ENCODE results near the gene SPATA21.

The SPATA21 gene

DNA sequence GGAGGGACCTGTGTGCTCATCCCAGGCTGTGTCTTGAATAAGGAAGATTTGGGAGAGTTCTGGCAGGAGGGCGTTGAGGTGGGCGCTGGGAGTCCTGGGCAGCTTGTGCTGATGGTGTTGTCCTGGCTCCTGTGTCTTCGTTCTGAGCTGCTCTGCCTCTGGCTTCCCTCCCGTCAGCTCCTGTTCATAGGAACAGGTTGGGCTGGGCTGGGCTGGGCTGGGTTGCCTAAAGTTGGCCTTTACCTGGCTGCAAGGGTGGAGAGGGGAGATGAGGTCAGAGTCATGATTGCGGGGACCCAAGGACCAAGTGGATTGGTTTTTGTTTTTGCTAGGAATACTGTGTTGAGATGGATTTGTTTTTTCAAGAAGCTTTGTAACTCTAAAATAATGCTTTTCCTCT is 12.4 kb upstream of the SPATA21 start:
- WGBS, result 95% methylated on average over 5 of the region's 5 CpGs
- Histone ChIP-seq H3K9me3 (ENCODE audit: insufficient read depth, low read depth, low read length) (no peaks in the 10 kb centered on the region), H3K27me3 (ENCODE audit: insufficient read depth, low read length) (no peaks in the 10 kb centered on the region), H3K4me3 (ENCODE audit: low read length) (no peak overlapping the region), H3K4me1 (ENCODE audit: insufficient read depth, low read length) (no peaks in the 10 kb centered on the region), H3K9ac (ENCODE audit: low read depth, low read length) (no peak overlapping the region), H3K27ac (ENCODE audit: low read depth, low read length) (no peak overlapping the region), H3K36me3 (ENCODE audit: insufficient read depth, low read length) (peaks cover 75% of the 10 kb centered on the region)

DNA sequence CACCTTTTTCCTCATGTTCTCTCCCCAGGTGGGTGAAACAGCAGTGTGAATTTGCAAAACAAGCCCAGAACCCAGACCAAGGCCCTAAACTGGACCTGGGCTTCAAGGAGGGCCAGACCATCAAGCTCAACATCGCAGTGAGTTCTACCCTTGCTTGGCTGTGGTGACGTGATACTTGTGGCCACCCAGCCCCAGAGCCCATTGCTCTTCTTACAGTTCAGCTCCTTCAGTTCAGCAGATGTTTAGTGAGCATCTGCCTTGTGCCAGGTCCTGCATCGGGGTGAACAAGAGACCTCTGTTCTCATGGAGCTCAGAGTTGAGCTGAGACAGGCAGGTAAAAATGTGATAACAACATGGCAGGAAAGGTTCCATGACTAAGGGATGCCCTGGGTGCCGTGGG is 11.8 kb upstream of the SPATA21 start:
- Histone ChIP-seq H3K27me3 (ENCODE audit: insufficient read depth, low read length) (no peaks in the 10 kb centered on the region), H3K27ac (ENCODE audit: low read depth, low read length) (no peak overlapping the region), H3K4me3 (ENCODE audit: low read length) (no peak overlapping the region), H3K9me3 (ENCODE audit: insufficient read depth, low read depth, low read length) (no peaks in the 10 kb centered on the region), H3K9ac (ENCODE audit: low read depth, low read length) (no peak overlapping the region), H3K36me3 (ENCODE audit: insufficient read depth, low read length) (peaks cover 79% of the 10 kb centered on the region), H3K4me1 (ENCODE audit: insufficient read depth, low read length) (no peaks in the 10 kb centered on the region)
- WGBS, result 95% methylated on average over 4 of the region's 4 CpGs

DNA sequence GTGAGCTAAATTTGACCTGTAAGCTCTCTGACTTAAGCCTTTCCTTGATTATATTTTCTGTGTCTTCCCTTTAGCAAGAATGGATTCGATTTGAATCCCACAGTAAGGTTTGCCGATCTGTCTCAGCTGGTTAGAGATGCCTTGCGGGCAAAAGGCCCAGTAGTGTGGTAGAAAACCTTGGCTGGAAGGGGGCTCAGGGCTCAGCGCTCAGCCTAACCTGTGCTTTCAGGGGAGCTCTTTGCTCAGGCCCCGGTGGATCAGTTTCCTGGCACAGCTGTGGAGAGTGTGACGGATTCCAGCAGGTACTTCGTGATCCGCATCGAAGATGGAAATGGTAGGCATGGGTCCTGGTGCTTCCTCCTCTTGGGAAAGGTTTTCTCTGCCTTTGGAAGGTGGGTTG is 10.4 kb upstream of the SPATA21 start:
- H3K9ac ChIP-seq (ENCODE audit: low read depth, low read length), result no peak overlapping the region
- no peak overlapping the region for H3K27ac ChIP-seq (ENCODE audit: low read depth, low read length)
- H3K27me3 ChIP-seq (ENCODE audit: insufficient read depth, low read length), result no peaks in the 10 kb centered on the region
- peaks cover 84% of the 10 kb centered on the region for H3K36me3 ChIP-seq (ENCODE audit: insufficient read depth, low read length)
- H3K4me3 ChIP-seq (ENCODE audit: low read length), result no peak overlapping the region
- WGBS, result 97% methylated on average over 9 of the region's 9 CpGs
- H3K9me3 ChIP-seq (ENCODE audit: insufficient read depth, low read depth, low read length), result no peaks in the 10 kb centered on the region
- no peaks in the 10 kb centered on the region for H3K4me1 ChIP-seq (ENCODE audit: insufficient read depth, low read length)

GRCh38 chr1:16446116-16446515 is 8.9 kb upstream of the SPATA21 start:
- peaks cover 71% of the 10 kb centered on the region for H3K36me3 ChIP-seq (ENCODE audit: insufficient read depth, low read length)
- H3K4me1 ChIP-seq (ENCODE audit: insufficient read depth, low read length), result no peaks in the 10 kb centered on the region
- H3K4me3 ChIP-seq (ENCODE audit: low read length), result no peak overlapping the region
- no peak overlapping the region for H3K9ac ChIP-seq (ENCODE audit: low read depth, low read length)
- no peaks in the 10 kb centered on the region for H3K9me3 ChIP-seq (ENCODE audit: insufficient read depth, low read depth, low read length)
- WGBS, result 96% methylated on average over 10 of the region's 10 CpGs
- H3K27ac ChIP-seq (ENCODE audit: low read depth, low read length), result no peak overlapping the region
- H3K27me3 ChIP-seq (ENCODE audit: insufficient read depth, low read length), result 0 out of 2 replicates have a peak, but pooled peaks cover 4% of the 10 kb centered on the region

DNA sequence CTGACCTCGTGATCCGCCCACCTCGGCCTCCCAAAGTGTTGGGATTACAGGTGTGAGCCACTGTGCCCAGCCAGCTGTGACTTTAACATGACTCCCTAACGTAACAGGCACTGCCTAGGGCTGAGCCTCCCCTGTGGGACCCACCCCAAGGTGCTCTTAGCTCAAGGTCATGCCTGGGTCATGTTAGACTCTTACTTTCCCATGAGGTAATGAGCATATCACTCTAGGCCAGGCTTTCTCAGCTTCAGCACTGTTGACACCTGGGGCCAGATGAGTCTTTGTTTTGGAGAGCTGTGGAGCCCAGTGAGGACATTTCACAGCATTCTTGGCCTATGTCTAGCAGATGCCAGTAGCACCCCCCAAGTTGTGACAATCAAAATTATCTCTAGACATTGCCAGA is 7.8 kb upstream of the SPATA21 start:
- H3K9ac ChIP-seq (ENCODE audit: low read depth, low read length), result no peak overlapping the region
- WGBS, result 93% methylated on average over 4 of the region's 4 CpGs
- peaks cover 60% of the 10 kb centered on the region for H3K36me3 ChIP-seq (ENCODE audit: insufficient read depth, low read length)
- no peaks in the 10 kb centered on the region for H3K9me3 ChIP-seq (ENCODE audit: insufficient read depth, low read depth, low read length)
- H3K27ac ChIP-seq (ENCODE audit: low read depth, low read length), result no peak overlapping the region
- 0 out of 2 replicates have a peak, but pooled peaks cover 4% of the 10 kb centered on the region for H3K27me3 ChIP-seq (ENCODE audit: insufficient read depth, low read length)
- H3K4me3 ChIP-seq (ENCODE audit: low read length), result no peak overlapping the region
- H3K4me1 ChIP-seq (ENCODE audit: insufficient read depth, low read length), result no peaks in the 10 kb centered on the region

GRCh38 chr1:16443975-16444770 is 6.9 kb upstream of the SPATA21 start:
- Histone ChIP-seq H3K4me3 (ENCODE audit: low read length) (no peak overlapping the region), H3K27ac (ENCODE audit: low read depth, low read length) (no peak overlapping the region)
- 93% methylated on average over 14 of the region's 14 CpGs for WGBS

DNA sequence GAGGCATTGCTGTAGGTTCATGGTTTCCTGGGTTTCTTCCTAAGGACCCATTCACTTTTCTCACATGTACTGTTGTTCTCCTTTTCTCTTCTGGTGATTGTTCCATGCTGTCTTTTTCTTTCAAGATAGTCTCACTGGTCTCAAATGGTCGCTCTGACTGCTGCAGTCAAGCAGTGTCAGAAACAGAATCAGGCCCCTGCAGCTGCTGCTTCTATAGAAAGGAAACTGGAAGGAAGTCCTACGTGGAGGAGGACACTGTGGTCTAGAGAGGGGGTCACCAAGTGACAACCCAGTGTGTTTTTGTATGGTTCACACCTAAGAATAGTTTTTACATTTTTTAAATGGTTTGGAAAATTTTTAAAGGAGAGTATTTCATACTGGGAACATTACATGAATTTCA is 5.7 kb upstream of the SPATA21 start:
- H3K36me3 ChIP-seq (ENCODE audit: insufficient read depth, low read length), result peaks cover 39% of the 10 kb centered on the region
- H3K27ac ChIP-seq (ENCODE audit: low read depth, low read length), result no peak overlapping the region
- no peaks in the 10 kb centered on the region for H3K9me3 ChIP-seq (ENCODE audit: insufficient read depth, low read depth, low read length)
- H3K27me3 ChIP-seq (ENCODE audit: insufficient read depth, low read length), result 0 out of 2 replicates have a peak, but pooled peaks cover 4% of the 10 kb centered on the region
- H3K9ac ChIP-seq (ENCODE audit: low read depth, low read length), result no peak overlapping the region
- no peak overlapping the region for H3K4me3 ChIP-seq (ENCODE audit: low read length)
- 89% methylated on average over 2 of the region's 2 CpGs for WGBS
- no peaks in the 10 kb centered on the region for H3K4me1 ChIP-seq (ENCODE audit: insufficient read depth, low read length)

More at GRCh38 chr1:16443975-16444770, 6.9 kb upstream of the SPATA21 start:
- peaks cover 51% of the 10 kb centered on the region for H3K36me3 ChIP-seq (ENCODE audit: insufficient read depth, low read length)
- no peak overlapping the region for H3K9ac ChIP-seq (ENCODE audit: low read depth, low read length)
- no peaks in the 10 kb centered on the region for H3K9me3 ChIP-seq (ENCODE audit: insufficient read depth, low read depth, low read length)
- 0 out of 2 replicates have a peak, but pooled peaks cover 4% of the 10 kb centered on the region for H3K27me3 ChIP-seq (ENCODE audit: insufficient read depth, low read length)
- no peaks in the 10 kb centered on the region for H3K4me1 ChIP-seq (ENCODE audit: insufficient read depth, low read length)

DNA sequence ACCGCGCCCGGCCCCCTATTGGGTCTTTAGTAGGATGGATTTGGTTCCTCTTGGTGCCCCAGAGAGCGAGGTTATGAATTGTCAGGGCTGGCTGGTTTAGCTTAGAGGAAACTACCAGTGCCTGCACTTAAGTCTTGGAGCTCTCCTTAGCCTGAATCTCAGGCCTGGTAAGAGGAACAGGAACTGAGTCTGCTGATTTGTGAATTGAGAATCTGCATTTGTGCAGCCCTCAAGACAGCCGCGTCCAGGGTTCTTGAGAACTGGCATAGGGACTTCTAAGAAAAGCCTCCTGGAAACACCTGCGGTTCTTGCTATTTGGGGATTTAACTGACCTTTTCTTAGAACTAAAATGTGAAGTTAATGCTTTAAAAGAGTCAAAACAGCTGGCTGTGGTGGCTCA is 5.0 kb upstream of the SPATA21 start:
- H3K4me1 ChIP-seq (ENCODE audit: insufficient read depth, low read length), result no peaks in the 10 kb centered on the region
- H3K27ac ChIP-seq (ENCODE audit: low read depth, low read length), result no peak overlapping the region
- H3K36me3 ChIP-seq (ENCODE audit: insufficient read depth, low read length), result peaks cover 33% of the 10 kb centered on the region
- H3K4me3 ChIP-seq (ENCODE audit: low read length), result no peak overlapping the region
- 0 out of 2 replicates have a peak, but pooled peaks cover 4% of the 10 kb centered on the region for H3K27me3 ChIP-seq (ENCODE audit: insufficient read depth, low read length)
- 93% methylated on average over 7 of the region's 7 CpGs for WGBS
- H3K9ac ChIP-seq (ENCODE audit: low read depth, low read length), result no peak overlapping the region
- no peaks in the 10 kb centered on the region for H3K9me3 ChIP-seq (ENCODE audit: insufficient read depth, low read depth, low read length)

DNA sequence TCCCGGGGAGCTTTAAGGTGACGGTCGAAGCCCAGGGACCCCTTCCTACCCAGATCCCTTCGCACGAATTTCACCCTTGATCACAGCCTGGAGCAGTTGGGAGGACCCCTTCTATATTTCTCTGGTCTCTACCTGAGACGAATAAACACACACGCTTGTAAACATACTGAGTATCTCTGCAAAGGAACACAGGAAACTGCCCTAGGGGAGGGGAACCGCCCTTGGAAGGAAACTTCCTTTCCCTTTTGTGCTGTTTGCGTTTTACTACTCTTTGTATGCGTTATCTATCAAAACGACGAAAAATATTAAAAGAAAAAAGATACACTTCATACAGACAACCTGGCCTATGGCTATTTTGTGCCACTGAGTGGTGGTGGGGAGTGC is 4.0 kb upstream of the SPATA21 start:
- Histone ChIP-seq H3K27me3 (ENCODE audit: insufficient read depth, low read length) (0 out of 2 replicates have a peak, but pooled peaks cover 4% of the 10 kb centered on the region), H3K9me3 (ENCODE audit: insufficient read depth, low read depth, low read length) (no peaks in the 10 kb centered on the region), H3K4me3 (ENCODE audit: low read length) (peak overlapping the region; percentile 76), H3K4me1 (ENCODE audit: insufficient read depth, low read length) (no peaks in the 10 kb centered on the region), H3K36me3 (ENCODE audit: insufficient read depth, low read length) (peaks cover 28% of the 10 kb centered on the region), H3K27ac (ENCODE audit: low read depth, low read length) (no peak overlapping the region), H3K9ac (ENCODE audit: low read depth, low read length) (peak overlapping the region; percentile 73; the same call in 1 of the 2 replicates)
- 1% methylated on average over 8 of the region's 12 CpGs for WGBS

DNA sequence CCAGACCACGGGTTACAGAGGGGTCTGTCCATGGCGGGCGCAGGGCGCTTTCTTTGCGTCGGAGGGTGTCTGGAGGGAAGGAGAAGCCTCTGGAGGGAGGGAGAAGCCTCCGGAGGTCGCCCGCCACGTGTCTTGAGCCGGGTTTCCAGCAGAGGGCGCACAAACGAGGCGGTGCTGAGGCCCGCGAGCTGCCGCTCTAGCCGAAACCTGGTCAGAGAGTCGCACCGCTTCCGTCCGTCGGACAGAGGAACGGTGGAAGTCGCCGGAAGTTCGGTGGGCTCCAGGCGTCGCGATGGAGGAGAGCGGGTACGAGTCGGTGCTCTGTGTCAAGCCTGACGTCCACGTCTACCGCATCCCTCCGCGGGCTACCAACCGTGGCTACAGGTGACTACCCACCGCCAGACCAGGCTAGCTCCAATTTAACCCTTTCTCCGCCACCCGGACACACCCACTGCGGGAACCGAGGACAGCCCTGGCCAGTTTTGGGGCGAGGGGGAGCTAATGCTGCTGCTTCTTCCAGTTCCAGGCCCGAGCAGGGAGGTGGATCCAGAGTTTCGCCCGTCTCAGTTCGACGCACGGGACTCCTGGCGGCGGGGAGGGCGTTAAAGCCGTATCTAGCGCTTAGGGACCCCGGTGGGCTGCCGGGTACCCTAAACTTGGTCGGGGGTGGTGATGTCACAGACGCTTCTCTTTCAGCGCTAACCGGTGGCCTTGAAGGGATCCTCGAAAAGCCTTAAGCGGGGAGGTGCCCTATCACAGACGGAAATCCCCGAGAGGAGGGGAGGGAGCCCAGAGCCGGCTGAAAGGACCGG is 3.5 kb upstream of the SPATA21 start, which contains the start of gene NECAP2:
Gene NECAP2, plus strand, starts transcription at position 255 of the 812 bp plus-strand sequence. Its CDS starts 38 bp downstream, at position 293.
- Histone ChIP-seq H3K36me3 (ENCODE audit: insufficient read depth, low read length) (peaks cover 24% of the 10 kb centered on the region), H3K27me3 (ENCODE audit: insufficient read depth, low read length) (0 out of 2 replicates have a peak, but pooled peaks cover 4% of the 10 kb centered on the region), H3K9ac (ENCODE audit: low read depth, low read length) (peak within 1 kb of the TSS; percentile 73), H3K27ac (ENCODE audit: low read depth, low read length) (peak within 1 kb of the TSS; percentile 27; the same call in 1 of the 2 replicates), H3K4me1 (ENCODE audit: insufficient read depth, low read length) (no peaks in the 10 kb centered on the region), H3K9me3 (ENCODE audit: insufficient read depth, low read depth, low read length) (no peaks in the 10 kb centered on the region), H3K4me3 (ENCODE audit: low read length) (peak within 1 kb of the TSS; percentile 76)
- WGBS, result under 1% methylated on average over 68 of the region's 68 CpGs

- H3K27me3 ChIP-seq (ENCODE audit: insufficient read depth, low read length), result 0 out of 2 replicates have a peak, but pooled peaks cover 4% of the 10 kb centered on the region
- WGBS, result 54% methylated on average over 7 of the region's 7 CpGs
- H3K9me3 ChIP-seq (ENCODE audit: insufficient read depth, low read depth, low read length), result no peaks in the 10 kb centered on the region
- peaks cover 19% of the 10 kb centered on the region for H3K36me3 ChIP-seq (ENCODE audit: insufficient read depth, low read length)
- H3K9ac ChIP-seq (ENCODE audit: low read depth, low read length), result peak overlapping the region; percentile 71
- H3K27ac ChIP-seq (ENCODE audit: low read depth, low read length), result no peak overlapping the region
- H3K4me1 ChIP-seq (ENCODE audit: insufficient read depth, low read length), result no peaks in the 10 kb centered on the region
- H3K4me3 ChIP-seq (ENCODE audit: low read length), result peak overlapping the region; percentile 76
Observed at GRCh38 chr1:16440131-16440469, 2.9 kb upstream of the SPATA21 start.

Measured in HUES64 (cell line).